Left lung (tissue), 10 donors: ENCODE results near the gene RASGRP1. TPM values are rescaled to one million over a fixed set of nuclear protein-coding genes. Genes with fewer than 3 reads are reported as not detected.

Experiments
- ATAC-seq: fragments of 200-7000 bp; cut with Tn5 transposase; one replicate; pipeline ENCODE4 v1.9.1; 2020; ENCODE audit warnings: moderate library complexity
- DNase-seq, 4 donors: peaks; one replicate each; pipeline ENCODE4 v3.0.0-alpha.2; 2013 to 2020
- H3K27ac ChIP-seq, 2 donors: fragments of 200-600 bp; sonication (generic) in 1 of 2; one replicate each; pipeline versions ENCODE4 v1.5.0 to v1.8.0; 2020 to 2021
- H3K27me3 ChIP-seq, 2 donors: fragments of 200-600 bp; sonication (generic) in 1 of 2; one replicate each; pipeline versions ENCODE4 v1.5.0 to v1.8.0; 2020 to 2021
- H3K36me3 ChIP-seq, 2 donors: fragments of 200-600 bp; sonication (generic) in 1 of 2; one replicate each; pipeline versions ENCODE4 v1.5.0 to v1.8.0; 2020 to 2021
- H3K4me1 ChIP-seq, 2 donors: fragments of 200-600 bp; one replicate each; pipeline ENCODE4 v1.8.0; 2021
- H3K4me3 ChIP-seq, 2 donors: fragments of 200-600 bp; sonication (generic) in 1 of 2; one replicate each; pipeline versions ENCODE4 v1.5.0 to v1.8.0; 2020 to 2021; ENCODE audit warnings: mild to moderate bottlenecking in 1 of 2
- H3K9me3 ChIP-seq, 2 donors: fragments of 200-600 bp; sonication (generic) in 1 of 2; one replicate each; pipeline versions ENCODE4 v1.5.0 to v1.8.0; 2020 to 2021
- CTCF ChIP-seq, 2 donors: fragments of 200-600 bp; sonication (generic) in 1 of 2; IDR thresholded peaks; one replicate each; pipeline versions ENCODE4 v1.5.0 to v1.8.0; 2021; ENCODE audit warnings: antibody characterized with exemption in 2 of 2
- intact Hi-C, 2 donors: fragments of 100-400 bp; cut with DNase I; formaldehyde crosslinking; loops; one replicate each; pipeline versions ENCODE4 v1.11.2 to v1.14.2; 2022
- polyA plus RNA-seq, 6 donors: library from polyadenylated mRNA; unstranded; fragments of 120-200 nt; gene quantifications; one replicate each; pipeline ENCODE4 v1.2.1, GENCODE V29; 2013; ENCODE audit not compliant: insufficient read length in 6 of 6
- total RNA-seq, 2 donors: library from RNA; stranded (reverse); fragmentation: NEBNext Ultra II Directional; extraction: Animal tissue kit (Norgen Biotek cat#: 25700); gene quantifications; one replicate each; pipeline ENCODE4 v1.2.1, GENCODE V29; 2021
- donor health status: DM: no; HTN: yes; CAD: no.
- donor health status: DM: no; HTN: no; CAD: no.

Gene RASGRP1
- total and polyA plus RNA-seq, 8 donors = 1.2 to 19.2 (median 1.4) TPM

- ATAC-seq = no peak
- no peak for TF ChIP-seq CTCF (IDR thresholded peaks at IDR 0.05)
Observed at GRCh38 chr15:38460543-38460942, 104.1 kb downstream of the RASGRP1 start.

GRCh38 chr15:38459480-38459879 is 105.1 kb downstream of the RASGRP1 start:
- Histone ChIP-seq H3K36me3 (no peaks in the 10 kb centered on the region), H3K27me3 (no peaks in the 10 kb centered on the region), H3K9me3 (no peaks in the 10 kb centered on the region), H3K27ac (no peak overlapping the region), H3K4me3 (no peak overlapping the region), H3K4me1 (peaks cover 7 to 30% of the 10 kb centered on the region in 2 donors)
- intact Hi-C loops = no loop called here
- ATAC-seq (no peak), DNase-seq (peak in 1 of 4 donors; percentile 59)
- TF ChIP-seq CTCF (IDR thresholded peaks at IDR 0.05) = no peak

More at GRCh38 chr15:38460543-38460942, 104.1 kb downstream of the RASGRP1 start:
- Histone ChIP-seq H3K27ac (no peak overlapping the region), H3K27me3 (no peaks in the 10 kb centered on the region), H3K9me3 (no peaks in the 10 kb centered on the region), H3K36me3 (no peaks in the 10 kb centered on the region), H3K4me3 (no peak overlapping the region), H3K4me1 (peaks cover under 1 to 21% of the 10 kb centered on the region in 2 donors)
- DNase-seq = no peak
- intact Hi-C loops = no loop called here

DNA sequence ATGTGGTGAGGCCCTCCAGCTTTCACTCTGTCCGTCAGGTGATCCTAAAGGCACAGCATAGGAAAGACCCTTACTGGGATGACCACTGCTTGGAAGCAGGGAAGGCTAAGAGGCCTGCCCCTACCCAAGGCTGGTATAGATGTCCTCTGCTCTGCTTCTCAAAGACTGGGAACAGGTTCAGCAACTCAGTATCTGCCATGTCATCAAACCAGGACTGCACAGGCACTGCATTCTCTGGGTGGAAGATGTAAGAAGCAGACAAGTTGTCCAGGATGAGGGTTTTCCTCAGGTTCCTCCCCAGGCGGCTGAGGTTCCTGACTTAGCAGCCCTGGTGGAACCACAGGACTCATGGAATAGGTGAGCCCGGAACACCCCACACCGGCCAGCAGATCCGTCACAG is 106.0 kb downstream of the RASGRP1 start:
- Histone ChIP-seq H3K4me1 (peaks cover 7 to 30% of the 10 kb centered on the region in 2 donors), H3K27ac (no peak overlapping the region), H3K27me3 (no peaks in the 10 kb centered on the region), H3K4me3 (no peak overlapping the region), H3K9me3 (no peaks in the 10 kb centered on the region), H3K36me3 (no peaks in the 10 kb centered on the region)
- intact Hi-C loops = no loop called here
- DNase-seq = no peak
- TF ChIP-seq CTCF (IDR thresholded peaks at IDR 0.05) = no peak
- no peak for ATAC-seq

- DNase-seq (no peak), ATAC-seq (no peak)
- no peaks in the 10 kb centered on the region for H3K9me3 ChIP-seq
- H3K4me1 ChIP-seq = peaks cover 7 to 19% of the 10 kb centered on the region in 2 donors
- H3K27ac ChIP-seq = peak overlapping the region in 1 of 2 donors; percentile 87
- TF ChIP-seq CTCF (IDR thresholded peaks at IDR 0.05) = no peak
- no peaks in the 10 kb centered on the region for H3K27me3 ChIP-seq
- no peaks in the 10 kb centered on the region for H3K36me3 ChIP-seq
- peak overlapping the region; percentile 76 to 81 for H3K4me3 ChIP-seq
- intact Hi-C loops = no loop called here
Observed at GRCh38 chr15:38455092-38455491, 109.5 kb downstream of the RASGRP1 start.

GRCh38 chr15:38454696-38455090 is 109.9 kb downstream of the RASGRP1 start:
- H3K27me3 ChIP-seq = no peaks in the 10 kb centered on the region
- peak overlapping the region; percentile 76 to 81 for H3K4me3 ChIP-seq
- H3K27ac ChIP-seq = peak overlapping the region; percentile 84 to 87
- ATAC-seq = peak; percentile 46
- no peaks in the 10 kb centered on the region for H3K9me3 ChIP-seq
- no peak for TF ChIP-seq CTCF (IDR thresholded peaks at IDR 0.05)
- no peaks in the 10 kb centered on the region for H3K36me3 ChIP-seq
- DNase-seq = peak in 2 of 4 donors; percentile 10 to 21
- H3K4me1 ChIP-seq = peaks cover 7 to 19% of the 10 kb centered on the region in 2 donors
- intact Hi-C loops = no loop called here
